HG03175 (cell line): ENCODE results near the gene VPS8.

ENCODE experiments used
- ATAC-seq: cut with Tn5 transposase; IDR thresholded peaks from one replicate; pipeline ENCODE4 v1.9.1; 2021; ENCODE audit warnings: mild to moderate bottlenecking, moderate library complexity; ENCODE audit not compliant: unreplicated experiment

Gene VPS8

DNA sequence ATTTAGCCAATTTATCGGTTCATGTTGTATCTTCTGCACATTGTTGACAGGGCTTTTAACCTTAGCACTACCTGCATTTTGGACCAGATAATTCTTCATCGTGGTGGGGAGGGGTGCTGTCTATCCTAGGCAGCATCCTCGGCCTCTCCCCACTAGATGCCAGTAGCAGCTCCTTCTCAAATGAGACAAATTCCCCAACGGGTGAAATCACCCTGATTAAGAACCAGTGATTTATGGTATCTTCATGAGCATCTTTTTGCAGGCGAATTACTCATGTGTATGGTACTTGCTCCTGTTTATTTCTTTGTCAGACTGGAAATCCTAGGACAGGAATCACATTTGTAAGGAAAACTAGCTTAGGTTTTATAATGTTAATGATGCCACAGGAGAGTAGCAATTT, 272.9 kb downstream of the VPS8 start:
- no peak for ATAC-seq

GRCh38 chr3:185087419-185087818, 275.5 kb downstream of the VPS8 start:
- no peak for ATAC-seq

- no peak for ATAC-seq
Observed at GRCh38 chr3:185089343-185089742, 277.4 kb downstream of the VPS8 start.

- ATAC-seq, result no peak
Observed at GRCh38 chr3:185089751-185090150, 277.8 kb downstream of the VPS8 start.

DNA sequence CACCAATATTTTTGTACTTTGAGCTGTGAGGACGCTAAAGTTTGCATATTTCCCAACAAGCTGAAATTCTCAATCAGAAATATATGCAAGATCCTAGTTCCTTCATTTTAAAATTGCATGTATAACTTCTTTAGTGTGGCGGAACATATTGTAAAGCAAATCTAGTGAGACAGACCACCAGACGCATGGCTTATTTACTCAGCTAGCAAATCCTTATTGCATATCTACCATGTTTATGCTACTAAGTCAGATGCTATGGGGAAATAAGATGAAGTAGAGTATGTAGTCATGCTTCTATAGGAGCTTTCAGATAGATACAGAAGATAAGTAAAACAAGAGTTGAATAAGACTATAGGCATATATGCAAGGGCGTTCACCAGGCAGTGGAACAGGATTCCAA, 278.8 kb downstream of the VPS8 start:
- ATAC-seq, result no peak

DNA sequence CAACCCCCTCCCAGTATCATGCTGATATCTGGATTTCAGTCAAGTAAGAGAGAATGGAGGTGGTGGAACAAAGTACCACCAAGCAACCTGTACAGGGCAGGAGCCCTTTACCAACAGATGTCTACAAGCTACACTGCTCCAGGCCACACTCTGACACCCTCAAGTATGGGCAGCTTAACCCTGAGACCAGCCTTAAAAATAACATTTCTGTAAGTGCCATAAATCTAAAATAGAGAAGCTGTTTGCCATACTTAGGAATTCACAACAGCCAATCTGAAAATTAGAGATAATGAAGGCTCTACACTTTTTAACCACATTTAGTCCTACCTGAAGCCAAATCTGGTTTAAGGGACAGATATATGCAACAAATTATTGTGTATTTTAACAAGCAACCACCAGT, 281.1 kb downstream of the VPS8 start:
- no peak for ATAC-seq

GRCh38 chr3:185094697-185095096, 282.7 kb downstream of the VPS8 start:
- ATAC-seq, result no peak
